Activated CD8-positive, alpha-beta memory T cell treated with anti-CD3 and anti-CD28 coated beads, Interleukin-2, amount 50 U/mL, for 1 hour (primary cell): ENCODE measurements around the gene SPG11.
"Not testable (repeated sequence)": the region's sequence is repeated elsewhere in the genome, so short reads cannot be mapped to it uniquely, and the experiment has no call there.

ENCODE experiments used
- DNase-seq: peaks from one replicate; pipeline ENCODE4 v3.0.0-alpha.2; 2020; ENCODE audit errors: extremely low read depth

SPG11 gene

GRCh38 chr15:44675911-44676310 is 12.4 kb upstream of the SPG11 start:
- no peak for DNase-seq

- no peak for DNase-seq
Observed at GRCh38 chr15:44673639-44674038, 10.2 kb upstream of the SPG11 start.

- DNase-seq: no peak
Observed at GRCh38 chr15:44670087-44670950, 6.9 kb upstream of the SPG11 start.

- DNase-seq: no peak
Observed at GRCh38 chr15:44668921-44669320, 5.5 kb upstream of the SPG11 start.

GRCh38 chr15:44667039-44667360 is 3.5 kb upstream of the SPG11 start:
- DNase-seq: no peak

- no peak for DNase-seq
Observed at GRCh38 chr15:44666210-44667038, 3.0 kb upstream of the SPG11 start.

- DNase-seq: peak; percentile 65
Observed at GRCh38 chr15:44662478-44663409, 718 bp downstream of the SPG11 start.

- DNase-seq: no peak
Observed at GRCh38 chr15:44661576-44661975, 1.9 kb downstream of the SPG11 start.

- no peak for DNase-seq
Observed at GRCh38 chr15:44659056-44659455, 4.4 kb downstream of the SPG11 start.

- DNase-seq: no peak
Observed at GRCh38 chr15:44657378-44657777, 6.1 kb downstream of the SPG11 start.

GRCh38 chr15:44656913-44657312 is 6.5 kb downstream of the SPG11 start:
- no peak for DNase-seq

GRCh38 chr15:44656298-44656697 is 7.2 kb downstream of the SPG11 start:
- DNase-seq: no peak

GRCh38 chr15:44654858-44655257 is 8.6 kb downstream of the SPG11 start:
- DNase-seq: no peak

- DNase-seq: no peak
Observed at GRCh38 chr15:44647637-44648036, 15.8 kb downstream of the SPG11 start.

- DNase-seq: no peak
Observed at GRCh38 chr15:44647036-44647435, 16.4 kb downstream of the SPG11 start.

- no peak for DNase-seq
Observed at GRCh38 chr15:44646460-44646859, 17.0 kb downstream of the SPG11 start.

- no peak for DNase-seq
Observed at GRCh38 chr15:44641651-44642050, 21.8 kb downstream of the SPG11 start.

- DNase-seq: no peak
Observed at GRCh38 chr15:44636976-44637375, 26.5 kb downstream of the SPG11 start.

GRCh38 chr15:44633603-44634002 is 29.9 kb downstream of the SPG11 start:
- DNase-seq: no peak

- DNase-seq: not testable (repeated sequence)
Observed at GRCh38 chr15:44625286-44625685, 38.2 kb downstream of the SPG11 start.

- DNase-seq: no peak
Observed at GRCh38 chr15:44623178-44623577, 40.3 kb downstream of the SPG11 start.

GRCh38 chr15:44620081-44620480 is 43.4 kb downstream of the SPG11 start:
- no peak for DNase-seq
